ENCODE results near the gene DNAJC13. TPM values are rescaled to one million over a fixed set of nuclear protein-coding genes. Genes with fewer than 3 reads are reported as not detected.

Gene DNAJC13
- total and polyA plus RNA-seq, 2 of the 8 experiments (the other 6 are each of a cell fraction or from before 2014, with no cell fraction given), result 7.9 to 28.8 TPM

DNA sequence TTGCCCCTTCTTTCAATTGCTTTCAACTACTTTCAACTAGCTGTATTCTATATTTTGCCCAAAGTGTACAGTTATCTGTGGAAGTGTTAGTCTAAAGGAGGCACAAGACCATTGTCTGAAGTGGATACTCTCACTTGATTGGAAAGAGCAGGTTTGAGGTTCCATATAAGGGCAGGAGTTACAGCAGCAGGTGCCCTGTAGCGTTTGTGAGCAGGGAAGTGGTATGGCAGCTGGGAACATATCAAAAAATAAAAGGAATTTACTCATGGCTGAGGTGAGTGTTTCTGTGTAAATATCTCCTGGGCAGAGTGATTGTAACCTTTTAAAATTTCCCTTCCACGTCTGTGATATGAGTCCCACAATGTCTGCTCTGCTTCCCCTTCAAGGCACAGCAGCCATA, 38.5 kb upstream of the DNAJC13 start:
- peaks cover 0 to 21% of the 10 kb centered on the region in 2 experiments; a peak in 2 of 4 replicates for H3K79me2 ChIP-seq (ENCODE audit: control insufficient read depth in 1 of 2, insufficient read depth in 2 of 2, low read length in 2 of 2)
- no peaks in the 10 kb centered on the region for H4K20me1 ChIP-seq (replicated peaks in 1 of 2; ENCODE audit: control insufficient read depth in 1 of 2, insufficient read depth in 2 of 2, low read length in 2 of 2)
- H3K4me3 ChIP-seq (ENCODE audit: extremely low read depth in 1 of 4, insufficient read depth in 2 of 4, low read depth in 3 of 4, low read length in 4 of 4), result no peak overlapping the region
- H2BK20ac ChIP-seq (ENCODE audit: low read length), result no peak overlapping the region
- no peak overlapping the region for H3K4ac ChIP-seq (replicated peaks; ENCODE audit: insufficient read length, low read depth, low read length)
- H4K91ac ChIP-seq (replicated peaks; ENCODE audit: insufficient read length, low read length), result peak overlapping the region; percentile 37
- POLR2A ChIA-PET (ENCODE audit: partially characterized antibody), result interaction anchor here (1.9 kb wide), 1 partner anchor 12 kb away, joined by 5 read pairs; no protein-coding TSS in a partner anchor
- peaks cover 18 to 25% (median 21%) of the 10 kb centered on the region in 4 experiments for H3K4me1 ChIP-seq (replicated peaks in 1 of 4; ENCODE audit: control insufficient read depth in 3 of 4, insufficient read depth in 4 of 4, low read length in 3 of 4)
- H4K5ac ChIP-seq (ENCODE audit: insufficient read length, low read depth, low read length), result no peak overlapping the region
- TF ChIP-seq SRF (IDR thresholded peaks at IDR 0.05; ENCODE audit: low read depth, low read length) (peak; percentile 35; the same call in 1 of the 2 replicates), HDAC6 (IDR thresholded peaks at IDR 0.05; ENCODE audit: low read depth, low read length) (no peak)
- H2AFZ ChIP-seq (ENCODE audit: low read length), result no peak overlapping the region
- H3K9me3 ChIP-seq (ENCODE audit: insufficient read depth in 2 of 2, low read depth in 1 of 2, low read length in 1 of 2), result peaks cover 2 to 5% of the 10 kb centered on the region in 2 experiments; a peak in 1 of 4 replicates
- H3K56ac ChIP-seq (replicated peaks; ENCODE audit: insufficient read length, low read depth, low read length), result no peak overlapping the region
- CTCF ChIA-PET (ENCODE audit: partially characterized antibody), result interaction anchor here (0.7 to 2.5 kb wide), 3 partner anchors 10 to 29 kb away, joined by 3 to 5 read pairs (median 5); no protein-coding TSS in a partner anchor
- H3K4me2 ChIP-seq (ENCODE audit: insufficient read depth in 1 of 2, low read depth in 2 of 2, low read length in 2 of 2), result no peak overlapping the region; a peak in 1 of 4 replicates
- no peak overlapping the region for H2BK5ac ChIP-seq (ENCODE audit: low read depth, low read length)
- no peaks in the 10 kb centered on the region for H3K36me3 ChIP-seq (ENCODE audit: control insufficient read depth in 2 of 4, insufficient read depth in 4 of 4, low read length in 3 of 4)
- H2BK12ac ChIP-seq (ENCODE audit: low read depth, low read length), result no peak overlapping the region
- no peak overlapping the region for H2AK5ac ChIP-seq (ENCODE audit: low read depth, low read length)
- FAIRE-seq (no peak), DNase-seq (ENCODE audit: low read depth in 1 of 2, low spot score in 2 of 2) (no peak)
- no peak overlapping the region for H3K27ac ChIP-seq (ENCODE audit: low read depth, low read length)
- no peaks in the 10 kb centered on the region for H3K23me2 ChIP-seq (ENCODE audit: low read depth, low read length)
- H3K18ac ChIP-seq (ENCODE audit: extremely low read depth, low read length), result no peak overlapping the region
- no peak overlapping the region for H2BK120ac ChIP-seq (replicated peaks; ENCODE audit: low read depth, low read length)
- no peaks in the 10 kb centered on the region; the same call in 1 of the 2 replicates for H3K79me1 ChIP-seq (ENCODE audit: low read depth, low read length)
- H3K27me3 ChIP-seq (replicated peaks in 1 of 4; ENCODE audit: control insufficient read depth in 3 of 4, extremely low read depth in 1 of 4, insufficient read depth in 3 of 4, low read length in 3 of 4), result no peaks in the 10 kb centered on the region
- 77% methylated on average over 2 of the region's 2 CpGs; no CpG with 5 or more reads in 1 of the 2 experiments for WGBS, 2 experiments (ENCODE audit: extremely low coverage in 1 of 2, insufficient coverage in 1 of 2, insufficient read length in 1 of 2, insufficient replicate concordance in 2 of 2, low coverage in 1 of 2, low lambda C conversion rate in 2 of 2, missing lambda C conversion rate in 1 of 2)
- H4K8ac ChIP-seq (ENCODE audit: extremely low read depth, insufficient read depth, low read length), result no peak overlapping the region
- no peak overlapping the region for H3K14ac ChIP-seq (ENCODE audit: insufficient read length)
- H2BK15ac ChIP-seq (ENCODE audit: low read length), result 0 out of 2 replicates have a peak overlapping the region, but pooled peaks have one; percentile 38
- no peak overlapping the region for H3K9ac ChIP-seq (replicated peaks in 1 of 4; ENCODE audit: extremely low read depth in 1 of 4, low read depth in 3 of 4, low read length in 3 of 4)
- H3K23ac ChIP-seq (ENCODE audit: insufficient read length), result no peak overlapping the region
